Frontal cortex (tissue), 4 donors: ENCODE data around the gene DTX3. TPM values are rescaled to one million over a fixed set of nuclear protein-coding genes. Genes with fewer than 3 reads are reported as not detected.
"Not testable (repeated sequence)": the region's sequence is repeated elsewhere in the genome, so short reads cannot be mapped to it uniquely, and the experiment has no call there.

Experiments used
- DNase-seq, 2 donors: peaks; one replicate each; pipeline ENCODE4 v3.0.0; 2012; ENCODE audit warnings: low spot score in 2 of 2
- FAIRE-seq: peaks from 2 replicates; lab custom pipeline; 2012; peaks lifted over from hg19 to GRCh38; lab: Jason Lieb, UNC
- total RNA-seq: library from RNA; depleted of rRNA; stranded (reverse); fragments of >200 nt; gene quantifications from one replicate; pipeline ENCODE4 v1.2.3, GENCODE V29; 2014
- donor health status: control.
- donor health status: control.
- donor health status: control.

The DTX3 gene
- total RNA-seq, 1 donor from 2014 or later = 51.4 TPM

GRCh38 chr12:57627501-57628279 lies 23.1 kb downstream of the DTX3 start:
- DNase-seq = no peak
- FAIRE-seq = no peak

- DNase-seq (no peak), FAIRE-seq (no peak)
Measured at GRCh38 chr12:57628280-57629191, 23.9 kb downstream of the DTX3 start.

GRCh38 chr12:57629897-57630471 lies 25.4 kb downstream of the DTX3 start:
- FAIRE-seq = no peak

GRCh38 chr12:57630891-57631433 lies 26.3 kb downstream of the DTX3 start:
- no peak for FAIRE-seq
- DNase-seq = no peak

More at GRCh38 chr12:57629897-57630471, 25.4 kb downstream of the DTX3 start:
- DNase-seq = peak; percentile 59 to 78

- no peak for FAIRE-seq
- DNase-seq = peak in 1 of 2 donors; percentile 23
Measured at GRCh38 chr12:57631566-57632072, 27.0 kb downstream of the DTX3 start.

GRCh38 chr12:57632073-57632957 lies 27.7 kb downstream of the DTX3 start:
- no peak for FAIRE-seq
- DNase-seq = peak; percentile 31 to 34

GRCh38 chr12:57632958-57633840 lies 28.6 kb downstream of the DTX3 start, which contains the start of gene B4GALNT1:
TSS of gene B4GALNT1 (minus strand) at chr12:57633201. CDS start at chr12:57632132, 1,069 bp downstream.
- FAIRE-seq = no peak

GRCh38 chr12:57636731-57637130 lies 32.1 kb downstream of the DTX3 start:
- FAIRE-seq, DNase-seq: not testable (repeated sequence)

More at GRCh38 chr12:57632958-57633840, 28.6 kb downstream of the DTX3 start, which contains the start of gene B4GALNT1:
- peak; percentile 66 to 77 for DNase-seq

GRCh38 chr12:57637364-57637763 lies 32.7 kb downstream of the DTX3 start:
- FAIRE-seq = no peak
- no peak for DNase-seq

GRCh38 chr12:57638096-57638495 lies 33.5 kb downstream of the DTX3 start:
- no peak for FAIRE-seq
- DNase-seq = no peak

- DNase-seq (no peak), FAIRE-seq (no peak)
Measured at GRCh38 chr12:57640175-57641042, 35.8 kb downstream of the DTX3 start.

GRCh38 chr12:57641699-57642442 lies 37.2 kb downstream of the DTX3 start:
- DNase-seq (no peak), FAIRE-seq (no peak)

GRCh38 chr12:57645990-57646658 lies 41.5 kb downstream of the DTX3 start:
- DNase-seq, FAIRE-seq: not testable (repeated sequence)

- not testable (repeated sequence) for FAIRE-seq
Measured at GRCh38 chr12:57646659-57647049, 42.0 kb downstream of the DTX3 start.

GRCh38 chr12:57654042-57654441 lies 49.4 kb downstream of the DTX3 start:
- DNase-seq (no peak), FAIRE-seq (no peak)

More at GRCh38 chr12:57646659-57647049, 42.0 kb downstream of the DTX3 start:
- DNase-seq = not testable (repeated sequence)
